Measurements from ENCODE around the gene DDA1.

DDA1 gene

GRCh38 chr19:17304386-17305215, 4.8 kb upstream of the DDA1 start:
- H3K56ac ChIP-seq (ENCODE audit: low read length): no peak overlapping the region
- no peak overlapping the region for H3K4ac ChIP-seq (ENCODE audit: low read depth, low read length)
- no peaks in the 10 kb centered on the region for H3K36me3 ChIP-seq (ENCODE audit: control insufficient read depth, insufficient read depth, low read length)
- no peak overlapping the region for H2BK5ac ChIP-seq (ENCODE audit: low read length)
- no peak overlapping the region for H3K4me3 ChIP-seq (ENCODE audit: low read length)
- H2BK15ac ChIP-seq (replicated peaks; ENCODE audit: low read depth): no peak overlapping the region
- peak overlapping the region; percentile 5 for H3K9ac ChIP-seq (ENCODE audit: low read length)
- H3K23ac ChIP-seq (ENCODE audit: low read length): no peak overlapping the region
- no peak for DNase-seq
- WGBS (ENCODE audit: extremely low coverage, insufficient coverage, low lambda C conversion rate): no CpG with 5 or more reads among the region's 12 CpGs
- peak overlapping the region; percentile 40 for H2AK5ac ChIP-seq (ENCODE audit: low read length)
- no peaks in the 10 kb centered on the region for H3K79me2 ChIP-seq (ENCODE audit: control insufficient read depth, insufficient read depth, low read length)
- no peak overlapping the region for H3K18ac ChIP-seq (ENCODE audit: low read length)
- H3K27ac ChIP-seq (ENCODE audit: low read depth, low read length): no peak overlapping the region
- peaks cover 4% of the 10 kb centered on the region for H3K4me1 ChIP-seq (ENCODE audit: control insufficient read depth, low read depth, low read length)
- no peak overlapping the region for H2BK120ac ChIP-seq (ENCODE audit: low read depth, low read length)
- no peaks in the 10 kb centered on the region for H3K79me1 ChIP-seq (ENCODE audit: low read length)
- H4K8ac ChIP-seq (ENCODE audit: low read depth, low read length): no peak overlapping the region
- H4K5ac ChIP-seq (ENCODE audit: low read length): no peak overlapping the region
- H3K27me3 ChIP-seq (ENCODE audit: insufficient read depth, low read length, poor library complexity): no peaks in the 10 kb centered on the region
- no peak overlapping the region for H3K4me2 ChIP-seq (ENCODE audit: low read length)

DNA sequence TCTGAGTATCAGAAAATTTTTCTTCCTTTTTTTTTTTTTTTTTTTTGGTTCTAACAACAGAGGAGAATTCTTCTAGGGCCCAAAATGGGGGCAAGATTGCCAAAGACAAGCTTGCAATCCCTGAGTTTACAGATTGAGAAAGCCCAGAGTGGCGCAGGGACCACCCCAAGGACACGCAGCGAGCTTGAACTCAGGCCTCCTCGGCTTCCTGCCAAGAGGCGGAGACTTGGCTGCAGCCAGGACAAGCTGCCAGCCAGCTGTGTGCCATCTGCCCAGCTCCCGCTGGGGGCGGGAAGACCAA, 4.2 kb upstream of the DDA1 start:
- no CpG with 5 or more reads among the region's 7 CpGs for WGBS (ENCODE audit: extremely low coverage, insufficient coverage, low lambda C conversion rate)

DNA sequence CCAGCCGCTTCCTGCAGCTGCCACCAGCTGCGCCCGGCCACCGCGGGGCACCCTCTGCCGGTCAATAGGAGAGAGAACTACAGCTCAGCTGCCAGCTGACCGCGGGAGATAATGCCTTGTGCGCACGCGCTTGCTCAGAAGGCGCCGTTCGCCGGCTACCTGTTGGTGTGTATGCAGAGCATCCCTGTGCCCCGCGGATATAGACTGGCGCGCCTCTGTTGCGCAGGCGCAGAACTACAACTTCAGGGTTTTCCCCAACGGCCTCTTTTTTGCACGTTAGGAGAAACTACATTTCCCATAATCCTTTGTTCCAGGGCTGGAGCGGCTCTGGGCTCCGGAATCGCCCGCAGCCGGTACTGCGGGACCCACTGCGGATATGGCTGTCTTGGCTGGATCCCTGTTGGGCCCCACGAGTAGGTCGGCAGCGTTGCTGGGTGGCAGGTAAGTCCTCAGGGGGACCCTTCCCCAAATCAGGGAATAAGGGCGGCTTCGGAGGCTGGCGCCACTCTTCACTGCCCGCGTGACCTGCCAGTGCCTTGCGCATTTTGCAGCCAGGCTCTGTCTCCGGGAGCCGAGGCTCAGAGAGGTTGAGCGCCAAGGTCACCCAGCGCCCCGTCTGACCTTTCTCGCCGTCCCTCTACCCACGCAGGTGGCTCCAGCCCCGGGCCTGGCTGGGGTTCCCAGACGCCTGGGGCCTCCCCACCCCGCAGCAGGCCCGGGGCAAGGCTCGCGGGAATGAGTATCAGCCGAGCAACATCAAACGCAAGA, 3.7 kb upstream of the DDA1 start, which contains the start of gene MRPL34:
MRPL34 (plus strand) TSS at position 356 of the 768 bp plus-strand sequence; CDS start at position 377, 21 bp downstream.
- no peak within 1 kb of the TSS for H4K5ac ChIP-seq (ENCODE audit: low read length)
- peak within 1 kb of the TSS; percentile 40 for H2AK5ac ChIP-seq (ENCODE audit: low read length)
- H3K4me3 ChIP-seq (ENCODE audit: low read length): peak within 1 kb of the TSS; percentile 59
- no peak within 1 kb of the TSS for H2BK15ac ChIP-seq (replicated peaks; ENCODE audit: low read depth)
- peak within 1 kb of the TSS; percentile 76 for H3K27ac ChIP-seq (ENCODE audit: low read depth, low read length)
- DNase-seq: peak; percentile 100
- no peaks in the 10 kb centered on the region for H3K36me3 ChIP-seq (ENCODE audit: control insufficient read depth, insufficient read depth, low read length)
- H3K23ac ChIP-seq (ENCODE audit: low read length): no peak within 1 kb of the TSS
- H2BK5ac ChIP-seq (ENCODE audit: low read length): no peak within 1 kb of the TSS
- H3K4me1 ChIP-seq (ENCODE audit: control insufficient read depth, low read depth, low read length): peaks cover 6% of the 10 kb centered on the region
- peak within 1 kb of the TSS; percentile 95 for H3K56ac ChIP-seq (ENCODE audit: low read length)
- no CpG with 5 or more reads among the region's 55 CpGs for WGBS (ENCODE audit: extremely low coverage, insufficient coverage, low lambda C conversion rate)
- peak within 1 kb of the TSS; percentile 64 for H3K4ac ChIP-seq (ENCODE audit: low read depth, low read length)
- peak within 1 kb of the TSS; percentile 90 for H3K9ac ChIP-seq (ENCODE audit: low read length)
- H3K4me2 ChIP-seq (ENCODE audit: low read length): peak within 1 kb of the TSS; percentile 58
- H3K18ac ChIP-seq (ENCODE audit: low read length): peak within 1 kb of the TSS; percentile 70
- H2BK120ac ChIP-seq (ENCODE audit: low read depth, low read length): no peak within 1 kb of the TSS
- no peak within 1 kb of the TSS for H4K8ac ChIP-seq (ENCODE audit: low read depth, low read length)
- peaks cover 8% of the 10 kb centered on the region for H3K79me1 ChIP-seq (ENCODE audit: low read length)
- no peaks in the 10 kb centered on the region for H3K27me3 ChIP-seq (ENCODE audit: insufficient read depth, low read length, poor library complexity)
- peaks cover 9% of the 10 kb centered on the region for H3K79me2 ChIP-seq (ENCODE audit: control insufficient read depth, insufficient read depth, low read length)

More for the DNA sequence above, 4.2 kb upstream of the DDA1 start:
- Histone ChIP-seq H3K36me3 (ENCODE audit: control insufficient read depth, insufficient read depth, low read length) (no peaks in the 10 kb centered on the region), H3K23ac (ENCODE audit: low read length) (no peak overlapping the region), H3K4ac (ENCODE audit: low read depth, low read length) (no peak overlapping the region), H2AK5ac (ENCODE audit: low read length) (no peak overlapping the region), H2BK120ac (ENCODE audit: low read depth, low read length) (no peak overlapping the region), H3K9ac (ENCODE audit: low read length) (peak overlapping the region; percentile 55), H4K5ac (ENCODE audit: low read length) (no peak overlapping the region), H3K56ac (ENCODE audit: low read length) (peak overlapping the region; percentile 68), H2BK5ac (ENCODE audit: low read length) (no peak overlapping the region), H3K79me2 (ENCODE audit: control insufficient read depth, insufficient read depth, low read length) (peaks cover 4% of the 10 kb centered on the region), H4K8ac (ENCODE audit: low read depth, low read length) (no peak overlapping the region), H3K4me2 (ENCODE audit: low read length) (peak overlapping the region; percentile 16), H3K27me3 (ENCODE audit: insufficient read depth, low read length, poor library complexity) (no peaks in the 10 kb centered on the region), H2BK15ac (replicated peaks; ENCODE audit: low read depth) (no peak overlapping the region), H3K79me1 (ENCODE audit: low read length) (peaks cover 2% of the 10 kb centered on the region), H3K4me1 (ENCODE audit: control insufficient read depth, low read depth, low read length) (peaks cover 4% of the 10 kb centered on the region), H3K27ac (ENCODE audit: low read depth, low read length) (no peak overlapping the region), H3K4me3 (ENCODE audit: low read length) (no peak overlapping the region), H3K18ac (ENCODE audit: low read length) (no peak overlapping the region)
- DNase-seq: no peak

- Histone ChIP-seq H3K56ac (ENCODE audit: low read length) (peak overlapping the region; percentile 95), H3K9ac (ENCODE audit: low read length) (peak overlapping the region; percentile 90), H3K79me1 (ENCODE audit: low read length) (peaks cover 8% of the 10 kb centered on the region), H4K8ac (ENCODE audit: low read depth, low read length) (no peak overlapping the region), H2AK5ac (ENCODE audit: low read length) (no peak overlapping the region), H2BK15ac (replicated peaks; ENCODE audit: low read depth) (no peak overlapping the region), H3K23ac (ENCODE audit: low read length) (no peak overlapping the region), H3K27me3 (ENCODE audit: insufficient read depth, low read length, poor library complexity) (no peaks in the 10 kb centered on the region), H3K18ac (ENCODE audit: low read length) (peak overlapping the region; percentile 70), H3K4me2 (ENCODE audit: low read length) (peak overlapping the region; percentile 58), H3K4me1 (ENCODE audit: control insufficient read depth, low read depth, low read length) (peaks cover 6% of the 10 kb centered on the region), H3K4ac (ENCODE audit: low read depth, low read length) (peak overlapping the region; percentile 64), H3K4me3 (ENCODE audit: low read length) (peak overlapping the region; percentile 59), H2BK5ac (ENCODE audit: low read length) (no peak overlapping the region), H3K36me3 (ENCODE audit: control insufficient read depth, insufficient read depth, low read length) (no peaks in the 10 kb centered on the region), H4K5ac (ENCODE audit: low read length) (no peak overlapping the region), H3K27ac (ENCODE audit: low read depth, low read length) (peak overlapping the region; percentile 76), H3K79me2 (ENCODE audit: control insufficient read depth, insufficient read depth, low read length) (peaks cover 12% of the 10 kb centered on the region), H2BK120ac (ENCODE audit: low read depth, low read length) (no peak overlapping the region)
- no peak for DNase-seq
- no CpG with 5 or more reads among the region's 28 CpGs for WGBS (ENCODE audit: extremely low coverage, insufficient coverage, low lambda C conversion rate)
These were observed 3.1 kb upstream of the DDA1 start for GRCh38 chr19:17306285-17306714.

- H3K23ac ChIP-seq (ENCODE audit: low read length): no peak overlapping the region
- H2BK120ac ChIP-seq (ENCODE audit: low read depth, low read length): no peak overlapping the region
- no peak overlapping the region for H3K56ac ChIP-seq (ENCODE audit: low read length)
- no peak overlapping the region for H3K4ac ChIP-seq (ENCODE audit: low read depth, low read length)
- H3K4me3 ChIP-seq (ENCODE audit: low read length): no peak overlapping the region
- peaks cover 22% of the 10 kb centered on the region for H3K79me2 ChIP-seq (ENCODE audit: control insufficient read depth, insufficient read depth, low read length)
- peaks cover 6% of the 10 kb centered on the region for H3K4me1 ChIP-seq (ENCODE audit: control insufficient read depth, low read depth, low read length)
- DNase-seq: no peak
- H3K9ac ChIP-seq (ENCODE audit: low read length): no peak overlapping the region
- H3K27ac ChIP-seq (ENCODE audit: low read depth, low read length): no peak overlapping the region
- no peak overlapping the region for H4K8ac ChIP-seq (ENCODE audit: low read depth, low read length)
- WGBS (ENCODE audit: extremely low coverage, insufficient coverage, low lambda C conversion rate): no CpG with 5 or more reads among the region's 8 CpGs
- H2AK5ac ChIP-seq (ENCODE audit: low read length): no peak overlapping the region
- H4K5ac ChIP-seq (ENCODE audit: low read length): no peak overlapping the region
- H3K18ac ChIP-seq (ENCODE audit: low read length): no peak overlapping the region
- peaks cover 17% of the 10 kb centered on the region for H3K79me1 ChIP-seq (ENCODE audit: low read length)
- H3K36me3 ChIP-seq (ENCODE audit: control insufficient read depth, insufficient read depth, low read length): no peaks in the 10 kb centered on the region
- H2BK15ac ChIP-seq (replicated peaks; ENCODE audit: low read depth): no peak overlapping the region
- H3K4me2 ChIP-seq (ENCODE audit: low read length): no peak overlapping the region
- no peaks in the 10 kb centered on the region for H3K27me3 ChIP-seq (ENCODE audit: insufficient read depth, low read length, poor library complexity)
- H2BK5ac ChIP-seq (ENCODE audit: low read length): no peak overlapping the region
These were observed 1.4 kb upstream of the DDA1 start for GRCh38 chr19:17307876-17308377.
